ENCODE measurements around the gene DUSP3. TPM values are rescaled to one million over a fixed set of nuclear protein-coding genes. Genes with fewer than 3 reads are reported as not detected.

DUSP3 gene
- total RNA-seq, 1 donor from 2014 or later, result 60.2 TPM

DNA sequence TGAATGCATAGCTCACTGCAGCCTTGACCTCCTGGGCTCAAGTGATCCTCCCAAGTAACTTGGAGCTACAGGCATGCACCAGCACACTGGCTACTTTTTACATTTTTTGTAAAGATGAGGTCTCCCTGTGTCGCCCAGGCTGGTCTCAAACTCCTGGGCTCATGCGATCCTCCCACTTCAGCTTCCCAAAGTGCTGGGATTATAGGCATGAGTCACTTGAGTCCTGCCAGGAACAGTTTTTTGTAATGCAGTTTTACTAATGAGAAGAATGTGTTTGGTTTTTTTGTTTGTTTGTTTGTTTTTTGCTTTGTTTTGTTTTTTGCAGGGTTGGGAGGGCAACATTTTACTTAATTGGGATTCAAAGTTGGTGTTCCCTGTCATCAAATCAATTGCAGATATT is 42.4 kb downstream of the DUSP3 start:
- no peak for DNase-seq (ENCODE audit: low spot score)
- Mint-ChIP-seq H3K27me3 (ENCODE audit: low read depth) (no peaks in the 10 kb centered on the region), H3K27ac (ENCODE audit: unreplicated experiment) (no peak overlapping the region), H3K4me1 (ENCODE audit: low read depth) (peaks cover 22% of the 10 kb centered on the region), H3K9me3 (ENCODE audit: low read depth) (no peaks in the 10 kb centered on the region), H3K36me3 (ENCODE audit: low read depth) (no peaks in the 10 kb centered on the region), H3K4me3 (ENCODE audit: unreplicated experiment) (no peak overlapping the region)
- TF ChIP-seq, protein P1, sequence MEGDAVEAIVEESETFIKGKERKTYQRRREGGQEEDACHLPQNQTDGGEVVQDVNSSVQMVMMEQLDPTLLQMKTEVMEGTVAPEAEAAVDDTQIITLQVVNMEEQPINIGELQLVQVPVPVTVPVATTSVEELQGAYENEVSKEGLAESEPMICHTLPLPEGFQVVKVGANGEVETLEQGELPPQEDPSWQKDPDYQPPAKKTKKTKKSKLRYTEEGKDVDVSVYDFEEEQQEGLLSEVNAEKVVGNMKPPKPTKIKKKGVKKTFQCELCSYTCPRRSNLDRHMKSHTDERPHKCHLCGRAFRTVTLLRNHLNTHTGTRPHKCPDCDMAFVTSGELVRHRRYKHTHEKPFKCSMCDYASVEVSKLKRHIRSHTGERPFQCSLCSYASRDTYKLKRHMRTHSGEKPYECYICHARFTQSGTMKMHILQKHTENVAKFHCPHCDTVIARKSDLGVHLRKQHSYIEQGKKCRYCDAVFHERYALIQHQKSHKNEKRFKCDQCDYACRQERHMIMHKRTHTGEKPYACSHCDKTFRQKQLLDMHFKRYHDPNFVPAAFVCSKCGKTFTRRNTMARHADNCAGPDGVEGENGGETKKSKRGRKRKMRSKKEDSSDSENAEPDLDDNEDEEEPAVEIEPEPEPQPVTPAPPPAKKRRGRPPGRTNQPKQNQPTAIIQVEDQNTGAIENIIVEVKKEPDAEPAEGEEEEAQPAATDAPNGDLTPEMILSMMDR (IDR thresholded peaks at IDR 0.05), result no peak

DNA sequence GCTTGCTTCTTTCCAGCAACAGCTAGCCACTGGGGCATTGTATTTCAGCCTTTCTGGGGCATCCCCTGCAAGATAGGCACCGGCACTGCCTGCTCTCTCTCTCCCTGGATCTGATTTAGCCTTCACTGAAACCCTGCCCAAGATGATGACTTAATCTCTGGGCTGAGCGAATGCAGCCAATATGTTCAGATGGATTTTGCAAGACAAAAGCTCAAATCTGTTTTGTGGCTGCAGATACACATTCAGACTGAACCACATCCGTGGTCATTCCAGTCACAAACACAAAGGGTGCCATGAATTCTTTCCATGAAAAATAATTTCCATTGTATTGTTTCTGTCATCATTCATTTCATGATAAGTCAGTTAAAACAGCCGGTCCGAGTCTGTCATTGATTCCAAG is 44.4 kb downstream of the DUSP3 start:
- Mint-ChIP-seq H3K27me3 (ENCODE audit: low read depth) (no peaks in the 10 kb centered on the region), H3K4me3 (ENCODE audit: unreplicated experiment) (no peak overlapping the region), H3K9me3 (ENCODE audit: low read depth) (no peaks in the 10 kb centered on the region), H3K36me3 (ENCODE audit: low read depth) (no peaks in the 10 kb centered on the region), H3K27ac (ENCODE audit: unreplicated experiment) (no peak overlapping the region), H3K4me1 (ENCODE audit: low read depth) (peaks cover 7% of the 10 kb centered on the region)
- TF ChIP-seq, protein P1 (IDR thresholded peaks at IDR 0.05), result no peak
- DNase-seq (ENCODE audit: low spot score), result no peak

DNA sequence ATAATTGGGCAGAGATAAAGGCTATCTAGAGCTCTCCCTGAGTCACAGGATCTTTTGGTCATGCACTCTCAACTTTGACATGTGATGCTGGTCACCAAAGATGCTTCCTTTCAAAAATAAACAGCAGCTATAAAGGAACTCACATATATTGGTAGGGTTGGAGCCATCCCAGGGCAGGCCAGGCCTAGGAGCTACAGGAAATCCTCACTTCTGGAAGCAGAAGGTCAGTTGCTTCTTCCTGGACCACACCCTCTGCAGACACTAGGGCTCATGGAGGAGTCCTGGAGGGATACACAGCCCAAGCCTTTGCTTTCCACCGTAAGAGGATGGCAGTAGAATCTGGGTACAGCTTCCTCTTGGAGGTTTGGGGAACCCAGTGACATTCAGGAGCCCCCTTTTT is 44.8 kb downstream of the DUSP3 start:
- no peak overlapping the region for H3K4me3 Mint-ChIP-seq (ENCODE audit: unreplicated experiment)
- no peak for DNase-seq (ENCODE audit: low spot score)
- H3K36me3 Mint-ChIP-seq (ENCODE audit: low read depth), result no peaks in the 10 kb centered on the region
- TF ChIP-seq, protein P1 (IDR thresholded peaks at IDR 0.05), result no peak
- no peak overlapping the region for H3K27ac Mint-ChIP-seq (ENCODE audit: unreplicated experiment)
- H3K4me1 Mint-ChIP-seq (ENCODE audit: low read depth), result peaks cover 7% of the 10 kb centered on the region
- H3K27me3 Mint-ChIP-seq (ENCODE audit: low read depth), result no peaks in the 10 kb centered on the region
- H3K9me3 Mint-ChIP-seq (ENCODE audit: low read depth), result no peaks in the 10 kb centered on the region

- DNase-seq (ENCODE audit: low spot score), result no peak
- H3K4me3 Mint-ChIP-seq (ENCODE audit: unreplicated experiment), result no peak overlapping the region
- TF ChIP-seq, protein P1 (IDR thresholded peaks at IDR 0.05), result no peak
- H3K9me3 Mint-ChIP-seq (ENCODE audit: low read depth), result no peaks in the 10 kb centered on the region
- H3K27ac Mint-ChIP-seq (ENCODE audit: unreplicated experiment), result no peak overlapping the region
- no peaks in the 10 kb centered on the region for H3K27me3 Mint-ChIP-seq (ENCODE audit: low read depth)
- peaks cover 7% of the 10 kb centered on the region for H3K4me1 Mint-ChIP-seq (ENCODE audit: low read depth)
- no peaks in the 10 kb centered on the region for H3K36me3 Mint-ChIP-seq (ENCODE audit: low read depth)
Measured at GRCh38 chr17:43732958-43733357, 45.8 kb downstream of the DUSP3 start.

DNA sequence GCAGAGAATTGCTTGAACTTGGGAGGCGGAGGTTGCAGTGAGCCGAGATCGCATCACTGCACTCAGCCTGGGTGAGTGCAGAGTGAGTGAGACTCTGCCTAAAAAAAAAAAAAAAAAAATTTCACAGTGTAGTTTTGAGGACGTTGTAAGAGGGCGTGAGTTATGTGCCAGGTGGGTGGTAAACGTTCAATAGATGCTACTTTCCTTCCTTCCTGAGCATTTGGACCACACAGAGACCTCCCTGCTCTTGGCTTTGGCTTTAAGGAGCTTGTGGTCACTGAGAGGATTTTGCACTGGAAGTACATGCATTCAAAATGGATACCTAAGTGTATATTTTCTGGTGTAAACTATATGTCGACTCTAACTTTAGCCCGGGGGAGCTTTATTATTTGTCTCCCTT is 50.7 kb downstream of the DUSP3 start:
- peaks cover 12% of the 10 kb centered on the region for H3K4me1 Mint-ChIP-seq (ENCODE audit: low read depth)
- TF ChIP-seq, protein P1 (IDR thresholded peaks at IDR 0.05), result no peak
- H3K36me3 Mint-ChIP-seq (ENCODE audit: low read depth), result no peaks in the 10 kb centered on the region
- DNase-seq (ENCODE audit: low spot score), result no peak
- H3K9me3 Mint-ChIP-seq (ENCODE audit: low read depth), result no peaks in the 10 kb centered on the region
- H3K27me3 Mint-ChIP-seq (ENCODE audit: low read depth), result no peaks in the 10 kb centered on the region
- no peak overlapping the region for H3K4me3 Mint-ChIP-seq (ENCODE audit: unreplicated experiment)
- no peak overlapping the region for H3K27ac Mint-ChIP-seq (ENCODE audit: unreplicated experiment)
